ENCODE data around the gene LAMTOR3.
A peak's percentile ranks its signal among the peaks of the same experiment; 100 is the strongest.

Gene LAMTOR3, protein sequence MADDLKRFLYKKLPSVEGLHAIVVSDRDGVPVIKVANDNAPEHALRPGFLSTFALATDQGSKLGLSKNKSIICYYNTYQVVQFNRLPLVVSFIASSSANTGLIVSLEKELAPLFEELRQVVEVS

DNA sequence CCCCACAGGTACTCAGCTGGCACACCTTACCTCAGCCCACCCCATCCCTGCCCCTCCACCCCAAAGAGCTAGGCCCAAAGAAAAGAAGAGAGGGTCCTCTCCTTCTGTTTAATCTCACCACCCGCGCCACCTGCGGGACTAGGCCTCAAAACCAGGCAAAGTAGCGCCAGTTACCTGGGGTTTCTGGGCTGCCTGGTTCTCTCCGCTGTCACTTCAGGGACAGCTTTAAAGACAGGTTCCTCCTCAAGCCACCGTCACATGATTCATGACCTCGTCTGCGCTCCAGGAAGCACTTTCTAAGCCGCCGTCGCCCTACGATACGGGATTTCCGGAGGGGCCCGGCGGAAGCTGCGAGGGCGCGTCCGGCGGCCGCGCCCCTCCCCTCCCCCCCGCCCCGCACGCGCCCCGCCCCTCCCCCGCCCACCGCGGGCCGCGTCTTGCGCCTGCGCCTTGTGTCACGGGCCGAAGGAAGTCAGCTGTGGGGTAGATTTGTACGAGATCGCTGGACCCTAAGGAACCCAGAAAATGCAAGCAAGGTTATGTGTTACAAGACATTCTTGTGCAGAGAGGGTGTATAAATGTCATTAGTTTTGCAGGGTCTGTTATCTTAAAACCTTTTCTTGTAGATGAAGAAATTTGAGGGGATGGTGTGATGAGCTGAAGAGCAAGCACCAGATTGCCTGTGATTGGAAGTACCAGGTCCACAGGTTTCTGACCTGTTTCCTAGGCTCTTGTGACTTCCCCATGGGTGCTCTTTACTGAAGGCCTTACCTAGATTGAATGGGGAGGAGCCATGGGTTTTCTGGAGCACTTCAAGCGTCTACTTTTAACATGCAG lies at the start of gene LAMTOR3:
Gene LAMTOR3 (minus strand): TSS at position 267 of the 837 bp plus-strand sequence. CDS start 464 bp downstream, outside the sequence.
- Histone ChIP-seq H3K4me1 (ENCODE audit: control insufficient read depth in 2 of 2, insufficient read depth in 2 of 2, low read length in 2 of 2) (peaks cover 10% of the 10 kb centered on the region in 2 donors), H3K4me3 (ENCODE audit: low read length in 2 of 2) (peak within 1 kb of the TSS; percentile 87 to 97), H3K36me3 (ENCODE audit: control insufficient read depth in 2 of 2, insufficient read depth in 2 of 2, low read length in 2 of 2) (peaks cover 2% of the 10 kb centered on the region in 2 donors), H3K27ac (ENCODE audit: low read depth in 2 of 2, low read length in 2 of 2) (peak within 1 kb of the TSS; percentile 87 to 93), H3K9me3 (ENCODE audit: control insufficient read depth in 2 of 2, low read length in 2 of 2) (no peaks in the 10 kb centered on the region), H3K27me3 (ENCODE audit: control insufficient read depth in 2 of 2, insufficient read depth in 2 of 2, low read length in 2 of 2) (no peaks in the 10 kb centered on the region), H3K9ac (ENCODE audit: low read depth in 1 of 2, low read length in 2 of 2) (peak within 1 kb of the TSS; percentile 90 to 96)

DNA sequence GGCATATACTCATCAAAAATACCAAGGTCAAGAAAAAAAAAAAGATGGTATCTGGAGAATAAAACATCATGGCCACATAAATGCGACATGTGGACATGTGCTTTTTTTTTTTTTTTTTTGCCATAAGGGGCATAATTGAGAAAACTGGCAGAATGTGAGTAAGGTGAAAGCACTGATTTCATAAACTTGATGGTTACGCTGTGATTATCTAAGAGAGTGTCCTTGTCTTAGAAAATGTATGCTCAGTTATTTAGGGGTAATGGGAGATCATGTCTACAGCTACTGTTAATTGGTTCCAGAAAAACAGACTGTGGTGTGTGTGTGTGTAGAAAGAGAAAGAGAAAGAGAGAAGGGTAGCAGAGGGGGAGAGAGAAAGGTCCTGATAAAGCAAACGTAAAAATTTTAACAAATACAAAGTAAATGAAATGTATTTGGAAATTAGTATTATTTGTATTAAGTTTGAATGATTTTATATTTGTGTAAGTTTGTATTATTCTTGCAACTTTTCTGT lies 44.1 kb upstream of the LAMTOR3 start:
- Histone ChIP-seq H3K4me3 (ENCODE audit: low read length in 2 of 2) (no peak overlapping the region), H3K36me3 (ENCODE audit: control insufficient read depth in 2 of 2, insufficient read depth in 2 of 2, low read length in 2 of 2) (no peaks in the 10 kb centered on the region), H3K4me1 (ENCODE audit: control insufficient read depth in 2 of 2, insufficient read depth in 2 of 2, low read length in 2 of 2) (no peaks in the 10 kb centered on the region), H3K27me3 (ENCODE audit: control insufficient read depth in 2 of 2, insufficient read depth in 2 of 2, low read length in 2 of 2) (no peaks in the 10 kb centered on the region), H3K27ac (ENCODE audit: low read depth in 2 of 2, low read length in 2 of 2) (no peak overlapping the region), H3K9ac (ENCODE audit: low read depth in 1 of 2, low read length in 2 of 2) (no peak overlapping the region), H3K9me3 (ENCODE audit: control insufficient read depth in 2 of 2, low read length in 2 of 2) (peaks cover 0 to 2% of the 10 kb centered on the region in 2 donors)

DNA sequence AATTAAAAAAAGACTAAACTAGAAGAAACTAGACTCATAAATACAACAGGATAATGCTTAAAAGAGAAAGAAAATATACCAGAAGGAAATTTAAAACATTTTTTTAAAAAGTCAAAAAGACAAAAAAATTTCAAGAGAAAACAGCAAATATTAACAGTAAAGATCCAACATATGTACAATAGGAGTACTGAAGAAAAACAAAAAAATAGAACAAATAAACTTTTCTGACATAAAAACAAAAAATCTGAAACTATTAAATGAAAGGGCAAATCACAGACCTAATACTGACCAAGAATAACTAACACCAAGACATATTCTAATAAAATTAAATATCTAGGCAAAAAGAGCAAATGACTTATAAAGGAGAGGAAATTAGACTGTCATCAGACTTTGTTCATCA lies 40.7 kb upstream of the LAMTOR3 start:
- no peaks in the 10 kb centered on the region for H3K4me1 ChIP-seq (ENCODE audit: control insufficient read depth in 2 of 2, insufficient read depth in 2 of 2, low read length in 2 of 2)
- peaks cover 0 to 2% of the 10 kb centered on the region in 2 donors for H3K9me3 ChIP-seq (ENCODE audit: control insufficient read depth in 2 of 2, low read length in 2 of 2)
- H3K9ac ChIP-seq (ENCODE audit: low read depth in 1 of 2, low read length in 2 of 2): no peak overlapping the region
- no peak overlapping the region for H3K4me3 ChIP-seq (ENCODE audit: low read length in 2 of 2)
- no peaks in the 10 kb centered on the region for H3K27me3 ChIP-seq (ENCODE audit: control insufficient read depth in 2 of 2, insufficient read depth in 2 of 2, low read length in 2 of 2)
- no peaks in the 10 kb centered on the region for H3K36me3 ChIP-seq (ENCODE audit: control insufficient read depth in 2 of 2, insufficient read depth in 2 of 2, low read length in 2 of 2)
- no peak overlapping the region for H3K27ac ChIP-seq (ENCODE audit: low read depth in 2 of 2, low read length in 2 of 2)

DNA sequence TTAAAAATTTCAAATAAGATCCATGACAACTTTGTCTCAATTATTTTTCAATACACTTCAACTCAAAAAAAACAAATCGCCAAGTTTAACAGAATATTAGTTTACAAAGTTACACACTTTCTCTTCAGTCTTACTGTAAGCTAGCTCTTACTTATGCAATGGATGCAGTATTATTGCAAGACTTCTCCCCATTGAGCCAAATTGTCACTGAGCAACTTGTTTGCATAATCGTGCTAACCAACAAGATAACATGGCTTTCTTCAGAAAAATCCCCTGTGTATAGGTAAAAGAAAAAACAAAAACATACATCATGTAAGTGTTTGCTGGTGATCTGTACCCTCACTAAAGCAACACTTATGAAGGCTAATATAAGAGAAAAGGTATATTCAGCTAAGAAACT lies 33.3 kb upstream of the LAMTOR3 start:
- Histone ChIP-seq H3K4me3 (ENCODE audit: low read length in 2 of 2) (no peak overlapping the region), H3K36me3 (ENCODE audit: control insufficient read depth in 2 of 2, insufficient read depth in 2 of 2, low read length in 2 of 2) (peaks cover 7 to 14% of the 10 kb centered on the region in 2 donors), H3K27me3 (ENCODE audit: control insufficient read depth in 2 of 2, insufficient read depth in 2 of 2, low read length in 2 of 2) (no peaks in the 10 kb centered on the region), H3K9ac (ENCODE audit: low read depth in 1 of 2, low read length in 2 of 2) (no peak overlapping the region), H3K9me3 (ENCODE audit: control insufficient read depth in 2 of 2, low read length in 2 of 2) (no peaks in the 10 kb centered on the region), H3K4me1 (ENCODE audit: control insufficient read depth in 2 of 2, insufficient read depth in 2 of 2, low read length in 2 of 2) (no peaks in the 10 kb centered on the region), H3K27ac (ENCODE audit: low read depth in 2 of 2, low read length in 2 of 2) (no peak overlapping the region)

DNA sequence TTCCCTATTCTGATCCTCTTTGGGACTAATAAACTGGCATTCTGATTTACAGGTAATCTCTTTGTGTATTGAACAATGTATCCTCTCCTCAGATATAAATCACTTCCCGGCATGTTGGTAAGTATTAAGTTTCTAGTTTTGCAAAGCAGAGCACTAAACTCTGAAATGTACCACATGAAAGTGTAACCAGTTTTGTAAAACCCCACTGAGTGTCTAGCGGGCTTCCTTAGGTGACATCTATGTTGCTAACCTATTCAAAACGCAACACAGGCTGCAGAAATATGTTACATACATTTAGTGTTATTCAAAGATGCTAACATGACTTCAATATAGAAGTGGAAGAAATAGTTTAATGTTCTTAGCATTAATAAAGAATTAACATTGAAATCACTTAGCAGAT lies 26.9 kb upstream of the LAMTOR3 start:
- H3K27ac ChIP-seq (ENCODE audit: low read depth in 2 of 2, low read length in 2 of 2): no peak overlapping the region
- peaks cover 13 to 14% of the 10 kb centered on the region in 2 donors for H3K36me3 ChIP-seq (ENCODE audit: control insufficient read depth in 2 of 2, insufficient read depth in 2 of 2, low read length in 2 of 2)
- no peak overlapping the region for H3K4me3 ChIP-seq (ENCODE audit: low read length in 2 of 2)
- no peaks in the 10 kb centered on the region for H3K27me3 ChIP-seq (ENCODE audit: control insufficient read depth in 2 of 2, insufficient read depth in 2 of 2, low read length in 2 of 2)
- H3K4me1 ChIP-seq (ENCODE audit: control insufficient read depth in 2 of 2, insufficient read depth in 2 of 2, low read length in 2 of 2): peaks cover 0 to 4% of the 10 kb centered on the region in 2 donors
- H3K9me3 ChIP-seq (ENCODE audit: control insufficient read depth in 2 of 2, low read length in 2 of 2): no peaks in the 10 kb centered on the region
- H3K9ac ChIP-seq (ENCODE audit: low read depth in 1 of 2, low read length in 2 of 2): no peak overlapping the region

DNA sequence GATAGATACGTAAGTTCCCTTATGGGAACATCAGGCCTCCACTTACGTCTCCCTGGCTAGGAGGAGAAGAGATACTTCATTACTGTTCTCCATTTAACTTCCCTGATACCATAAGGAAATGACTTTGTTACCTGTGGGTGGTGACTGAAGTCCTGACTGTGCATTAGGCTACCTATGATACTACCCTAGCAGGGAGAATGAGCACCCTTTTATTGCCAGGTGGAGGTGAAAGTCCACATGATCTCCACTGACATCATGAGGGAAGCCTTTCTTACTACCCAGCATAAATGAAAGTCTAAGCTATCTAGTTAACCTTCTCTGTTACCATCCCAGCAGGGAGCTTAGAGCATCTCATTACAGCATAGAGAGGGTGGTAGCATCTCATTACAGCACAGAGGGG lies 24.4 kb upstream of the LAMTOR3 start:
- Histone ChIP-seq H3K36me3 (ENCODE audit: control insufficient read depth in 2 of 2, insufficient read depth in 2 of 2, low read length in 2 of 2) (peaks cover 10 to 14% of the 10 kb centered on the region in 2 donors), H3K27ac (ENCODE audit: low read depth in 2 of 2, low read length in 2 of 2) (peak overlapping the region; percentile 61 to 88)

DNA sequence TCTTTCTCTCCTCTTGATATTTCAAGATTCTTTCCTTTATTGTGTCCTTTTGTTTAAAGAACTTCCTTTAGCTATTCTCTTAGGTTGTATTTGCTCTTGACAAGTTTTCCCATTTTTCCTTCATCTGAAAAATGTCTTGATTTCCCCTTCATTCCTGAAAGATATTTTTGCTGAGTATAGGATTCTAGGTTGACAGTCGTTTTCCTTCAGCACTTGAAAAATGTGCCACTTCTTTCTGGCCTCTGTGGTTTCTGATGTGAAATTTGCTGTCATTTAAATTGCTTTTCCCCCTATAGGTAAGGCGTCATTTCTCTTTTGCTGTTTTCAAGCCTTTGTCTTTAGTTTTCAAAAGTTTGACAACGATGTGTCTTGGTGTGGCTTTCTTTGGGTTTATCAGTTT lies 23.3 kb upstream of the LAMTOR3 start:
- Histone ChIP-seq H3K27me3 (ENCODE audit: control insufficient read depth in 2 of 2, insufficient read depth in 2 of 2, low read length in 2 of 2) (no peaks in the 10 kb centered on the region), H3K36me3 (ENCODE audit: control insufficient read depth in 2 of 2, insufficient read depth in 2 of 2, low read length in 2 of 2) (peaks cover 3 to 11% of the 10 kb centered on the region in 2 donors), H3K27ac (ENCODE audit: low read depth in 2 of 2, low read length in 2 of 2) (peak overlapping the region in 1 of 2 donors; percentile 61), H3K9ac (ENCODE audit: low read depth in 1 of 2, low read length in 2 of 2) (no peak overlapping the region), H3K4me1 (ENCODE audit: control insufficient read depth in 2 of 2, insufficient read depth in 2 of 2, low read length in 2 of 2) (peaks cover 0 to 4% of the 10 kb centered on the region in 2 donors), H3K4me3 (ENCODE audit: low read length in 2 of 2) (no peak overlapping the region), H3K9me3 (ENCODE audit: control insufficient read depth in 2 of 2, low read length in 2 of 2) (no peaks in the 10 kb centered on the region)

More for the DNA sequence above, 24.4 kb upstream of the LAMTOR3 start:
- H3K27me3 ChIP-seq (ENCODE audit: control insufficient read depth in 2 of 2, insufficient read depth in 2 of 2, low read length in 2 of 2): no peaks in the 10 kb centered on the region
- H3K4me3 ChIP-seq (ENCODE audit: low read length in 2 of 2): peak overlapping the region in 1 of 2 donors; percentile 37
- peak overlapping the region in 1 of 2 donors; percentile 56 for H3K9ac ChIP-seq (ENCODE audit: low read depth in 1 of 2, low read length in 2 of 2)
- H3K9me3 ChIP-seq (ENCODE audit: control insufficient read depth in 2 of 2, low read length in 2 of 2): no peaks in the 10 kb centered on the region
- H3K4me1 ChIP-seq (ENCODE audit: control insufficient read depth in 2 of 2, insufficient read depth in 2 of 2, low read length in 2 of 2): peaks cover 0 to 4% of the 10 kb centered on the region in 2 donors

DNA sequence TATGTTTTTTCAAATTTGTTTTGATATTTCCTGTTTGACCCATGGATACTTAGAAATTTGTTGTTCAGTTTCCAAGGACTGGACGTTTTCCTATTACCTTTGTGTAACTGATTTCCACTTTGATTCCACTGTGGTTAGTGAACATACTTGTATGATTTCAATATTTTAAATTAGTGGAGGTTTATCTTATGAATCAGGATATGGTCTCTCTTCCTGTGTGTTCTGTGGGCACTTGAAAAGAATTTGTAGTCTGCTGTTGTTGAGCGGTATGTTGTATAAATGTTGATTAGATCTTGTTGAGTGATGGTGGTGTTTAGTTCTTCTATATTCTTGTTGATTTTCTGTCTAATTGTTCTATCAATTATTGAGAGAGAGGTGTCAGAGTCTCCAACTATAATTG lies 21.2 kb upstream of the LAMTOR3 start:
- H3K9ac ChIP-seq (ENCODE audit: low read depth in 1 of 2, low read length in 2 of 2): no peak overlapping the region
- peaks cover 2 to 7% of the 10 kb centered on the region in 2 donors for H3K36me3 ChIP-seq (ENCODE audit: control insufficient read depth in 2 of 2, insufficient read depth in 2 of 2, low read length in 2 of 2)
- H3K27ac ChIP-seq (ENCODE audit: low read depth in 2 of 2, low read length in 2 of 2): no peak overlapping the region
- H3K27me3 ChIP-seq (ENCODE audit: control insufficient read depth in 2 of 2, insufficient read depth in 2 of 2, low read length in 2 of 2): no peaks in the 10 kb centered on the region
- no peak overlapping the region for H3K4me3 ChIP-seq (ENCODE audit: low read length in 2 of 2)
- peaks cover 0 to 4% of the 10 kb centered on the region in 2 donors for H3K4me1 ChIP-seq (ENCODE audit: control insufficient read depth in 2 of 2, insufficient read depth in 2 of 2, low read length in 2 of 2)
- H3K9me3 ChIP-seq (ENCODE audit: control insufficient read depth in 2 of 2, low read length in 2 of 2): no peaks in the 10 kb centered on the region

DNA sequence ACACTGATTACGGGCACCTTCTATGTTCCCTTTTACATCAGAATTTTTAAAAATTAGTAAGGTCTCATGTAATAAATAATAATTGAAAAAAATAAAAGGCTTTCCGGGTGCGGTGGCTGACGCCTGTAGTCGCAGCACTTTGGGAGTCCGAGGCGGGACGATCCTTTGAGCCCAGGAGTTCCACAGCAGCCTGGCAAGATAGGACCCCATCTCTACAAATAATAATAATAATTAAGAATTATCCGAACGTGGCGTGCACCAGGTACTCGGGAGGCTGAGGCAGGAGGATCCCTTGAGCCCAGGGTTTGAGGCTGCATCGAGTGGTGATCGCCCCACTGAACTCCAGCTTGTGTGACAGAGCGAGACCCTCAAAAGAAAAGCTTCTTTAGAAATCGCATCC lies 771 bp upstream of the LAMTOR3 start:
- Histone ChIP-seq H3K27ac (ENCODE audit: low read depth in 2 of 2, low read length in 2 of 2) (peak overlapping the region; percentile 57 to 74), H3K9ac (ENCODE audit: low read depth in 1 of 2, low read length in 2 of 2) (peak overlapping the region in 1 of 2 donors; percentile 25), H3K4me3 (ENCODE audit: low read length in 2 of 2) (peak overlapping the region; percentile 70 to 85), H3K4me1 (ENCODE audit: control insufficient read depth in 2 of 2, insufficient read depth in 2 of 2, low read length in 2 of 2) (peaks cover 10% of the 10 kb centered on the region in 2 donors), H3K9me3 (ENCODE audit: control insufficient read depth in 2 of 2, low read length in 2 of 2) (no peaks in the 10 kb centered on the region), H3K36me3 (ENCODE audit: control insufficient read depth in 2 of 2, insufficient read depth in 2 of 2, low read length in 2 of 2) (peaks cover 2 to 3% of the 10 kb centered on the region in 2 donors), H3K27me3 (ENCODE audit: control insufficient read depth in 2 of 2, insufficient read depth in 2 of 2, low read length in 2 of 2) (no peaks in the 10 kb centered on the region)

DNA sequence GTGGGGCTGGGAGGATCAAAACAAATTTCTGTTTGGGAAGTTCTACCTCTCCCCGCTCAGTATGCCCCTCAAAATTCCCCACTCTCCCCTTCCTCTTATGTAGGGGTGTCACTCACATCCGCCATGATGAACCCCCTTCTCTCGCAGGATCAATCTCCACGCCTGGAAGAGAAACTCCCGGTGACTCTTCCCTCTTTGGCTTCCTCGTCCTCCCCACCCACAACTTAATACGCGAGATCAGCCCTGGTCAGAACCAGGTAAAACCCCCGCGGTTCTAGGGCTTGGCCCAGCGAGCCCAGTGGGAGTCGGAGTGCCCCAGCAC lies 427 bp downstream of the LAMTOR3 start:
- peaks cover 2 to 5% of the 10 kb centered on the region in 2 donors for H3K36me3 ChIP-seq (ENCODE audit: control insufficient read depth in 2 of 2, insufficient read depth in 2 of 2, low read length in 2 of 2)
- peak overlapping the region; percentile 87 to 97 for H3K4me3 ChIP-seq (ENCODE audit: low read length in 2 of 2)
- no peaks in the 10 kb centered on the region for H3K27me3 ChIP-seq (ENCODE audit: control insufficient read depth in 2 of 2, insufficient read depth in 2 of 2, low read length in 2 of 2)
- peaks cover 10% of the 10 kb centered on the region in 2 donors for H3K4me1 ChIP-seq (ENCODE audit: control insufficient read depth in 2 of 2, insufficient read depth in 2 of 2, low read length in 2 of 2)
- peak overlapping the region; percentile 87 to 93 for H3K27ac ChIP-seq (ENCODE audit: low read depth in 2 of 2, low read length in 2 of 2)
- no peaks in the 10 kb centered on the region for H3K9me3 ChIP-seq (ENCODE audit: control insufficient read depth in 2 of 2, low read length in 2 of 2)
- peak overlapping the region; percentile 90 to 96 for H3K9ac ChIP-seq (ENCODE audit: low read depth in 1 of 2, low read length in 2 of 2)
